CD4-positive, alpha-beta T cell treated with Interleukin-2 at 100 ng/mL for 4 hours (primary cell): ENCODE results near the gene CEP57L1.
"Not testable (repeated sequence)": the region's sequence is repeated elsewhere in the genome, so short reads cannot be mapped to it uniquely, and the experiment has no call there.

Experiments used
- DNase-seq: peaks from one replicate; pipeline ENCODE4 v3.0.0-alpha.2; 2020; ENCODE audit warnings: low spot score

CEP57L1 gene

DNA sequence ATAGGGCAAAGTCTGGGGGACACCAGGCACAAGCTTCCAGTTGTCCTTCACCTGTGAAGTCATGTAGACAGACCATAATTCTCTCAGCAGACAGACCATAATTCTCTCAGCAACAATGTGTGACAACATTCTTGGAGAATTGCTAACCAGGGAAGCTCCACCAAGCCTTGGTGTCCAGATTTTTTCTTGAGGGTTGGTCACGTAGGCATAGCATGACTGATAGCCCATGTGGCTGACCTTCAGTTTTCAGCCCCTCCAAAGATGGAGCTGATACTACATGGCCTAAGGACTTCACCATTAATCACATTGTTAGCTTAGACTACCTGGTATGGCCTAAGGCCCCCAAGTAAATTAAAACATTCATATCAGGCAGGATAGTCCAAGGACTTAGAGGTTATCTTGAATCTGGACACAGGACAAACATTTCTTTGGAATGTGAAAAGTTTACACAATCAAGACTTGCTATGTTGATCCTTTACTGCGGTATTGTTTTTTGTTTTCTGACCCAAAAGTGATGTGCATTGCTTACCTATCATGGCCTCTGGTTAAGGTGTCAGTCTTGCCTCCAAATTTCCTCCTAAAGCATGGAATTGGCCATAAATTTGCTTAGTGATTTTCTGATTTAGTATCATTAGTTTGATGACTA lies 76.9 kb downstream of the CEP57L1 start:
- DNase-seq, result no peak

DNA sequence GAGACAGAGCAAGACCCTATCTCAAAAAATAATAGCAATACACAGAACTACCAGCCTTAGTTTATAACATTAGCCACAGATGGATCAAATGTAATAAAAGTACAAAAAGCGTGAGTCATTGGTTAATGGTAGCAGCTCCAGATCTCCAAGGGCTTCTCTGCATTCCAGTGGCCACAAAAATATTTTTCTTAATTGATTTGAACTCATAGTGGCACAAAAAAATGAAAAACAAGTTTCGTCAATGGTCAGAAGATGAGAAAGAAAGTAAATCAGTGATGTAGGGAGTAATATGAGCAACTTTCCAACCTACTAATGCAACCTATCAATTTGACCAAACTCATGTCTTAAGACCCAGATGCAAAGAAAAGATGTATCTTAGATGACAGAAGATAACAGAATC lies 79.6 kb downstream of the CEP57L1 start:
- no peak for DNase-seq

DNA sequence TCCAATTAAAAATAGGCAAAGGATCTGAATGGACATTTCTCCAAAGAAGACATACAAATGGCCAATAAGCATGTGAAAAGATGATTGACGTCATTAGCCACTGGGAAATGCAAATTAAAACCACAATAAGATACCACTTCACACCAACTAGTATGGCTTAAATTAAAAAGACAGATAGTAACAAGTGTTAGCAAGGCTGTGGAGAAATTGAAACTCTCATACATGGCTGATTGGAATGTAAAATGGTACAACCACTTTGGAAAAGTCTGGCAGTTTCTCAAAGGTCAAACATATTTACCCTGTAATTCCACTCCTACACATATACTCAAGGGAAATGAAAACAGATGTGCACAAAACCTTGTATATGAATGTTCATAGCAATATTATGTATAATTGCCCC lies 83.6 kb downstream of the CEP57L1 start:
- DNase-seq, result no peak

DNA sequence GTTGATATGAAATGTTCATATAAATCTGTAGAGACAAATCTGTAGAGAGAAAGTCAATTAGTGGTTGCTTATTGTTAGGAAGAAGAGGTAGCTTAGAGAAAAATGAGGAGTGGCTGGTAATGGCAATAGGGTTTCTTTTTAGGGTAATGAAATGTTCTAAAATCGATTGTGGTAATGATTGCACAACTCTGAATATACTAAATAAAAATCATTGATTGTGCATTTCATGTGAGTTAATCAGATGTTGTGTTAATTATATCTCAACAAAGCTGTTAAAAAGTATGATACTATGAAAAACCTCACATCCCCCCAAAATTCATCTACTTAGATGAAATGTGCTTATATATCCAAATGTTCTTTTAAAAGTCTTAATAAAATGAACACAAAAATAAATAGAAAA lies 84.2 kb downstream of the CEP57L1 start:
- DNase-seq, result no peak

DNA sequence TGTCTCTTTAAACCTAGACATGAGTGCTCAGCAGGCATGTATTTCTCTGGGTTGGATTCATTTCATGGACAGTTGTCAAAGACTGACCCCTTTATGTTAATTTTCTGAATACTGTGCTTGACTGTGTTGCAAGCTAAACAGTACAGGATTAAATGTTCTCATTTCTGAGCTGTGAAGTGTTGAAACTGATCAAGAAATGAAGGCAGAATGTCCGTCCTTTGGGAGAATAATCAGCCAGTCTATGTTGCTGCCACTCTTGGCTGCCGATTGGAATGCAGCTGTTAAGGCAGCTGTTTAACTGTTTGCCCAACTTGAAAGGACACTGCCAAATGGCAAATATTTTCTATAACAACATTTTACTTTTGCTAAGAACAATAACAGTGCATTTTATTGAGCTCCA lies 87.3 kb downstream of the CEP57L1 start:
- DNase-seq, result no peak

DNA sequence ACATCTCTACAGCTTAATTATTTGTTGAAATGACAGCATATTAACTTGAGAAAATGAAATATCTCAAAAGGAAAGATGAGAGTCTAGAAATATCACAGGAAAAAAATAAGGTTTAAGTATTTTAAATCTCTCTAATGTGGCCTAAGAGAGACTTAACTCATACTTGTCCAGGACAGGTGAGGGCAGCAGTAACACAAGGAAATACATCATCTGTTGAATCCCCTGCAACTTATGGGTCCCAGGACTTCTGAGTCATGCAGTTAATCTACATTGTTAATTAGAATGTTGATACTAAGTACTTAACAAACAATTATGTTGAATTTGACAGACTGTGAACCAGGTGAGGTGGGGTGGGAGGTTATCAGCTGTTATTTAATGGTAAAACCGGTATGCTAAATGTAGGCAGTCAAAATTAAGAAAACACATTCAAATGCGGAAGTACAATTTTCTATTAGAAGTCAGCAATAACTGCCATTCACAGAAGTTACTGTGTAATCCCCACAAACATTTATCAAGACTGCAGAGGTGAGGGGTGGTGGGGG lies 87.9 kb downstream of the CEP57L1 start:
- no peak for DNase-seq

DNA sequence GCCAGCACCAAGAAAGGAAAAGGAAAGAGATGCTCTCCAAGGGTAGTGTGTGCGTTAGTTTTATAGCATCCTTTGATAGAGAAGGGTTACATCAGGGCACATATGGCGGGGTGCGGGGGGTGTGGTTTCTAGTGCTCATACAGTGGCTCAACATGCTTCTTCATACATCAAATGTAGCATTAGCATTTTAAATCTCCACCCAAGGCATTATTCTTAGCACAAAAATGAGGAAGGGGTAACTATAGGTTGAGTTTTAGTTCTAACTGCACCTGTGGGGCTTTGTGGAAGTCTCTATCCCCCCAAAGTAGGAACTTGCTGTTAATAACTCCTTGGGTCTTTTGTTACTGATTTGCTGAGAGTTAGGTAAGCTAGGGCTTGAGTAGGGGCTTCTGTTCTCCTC lies 89.3 kb downstream of the CEP57L1 start:
- no peak for DNase-seq

DNA sequence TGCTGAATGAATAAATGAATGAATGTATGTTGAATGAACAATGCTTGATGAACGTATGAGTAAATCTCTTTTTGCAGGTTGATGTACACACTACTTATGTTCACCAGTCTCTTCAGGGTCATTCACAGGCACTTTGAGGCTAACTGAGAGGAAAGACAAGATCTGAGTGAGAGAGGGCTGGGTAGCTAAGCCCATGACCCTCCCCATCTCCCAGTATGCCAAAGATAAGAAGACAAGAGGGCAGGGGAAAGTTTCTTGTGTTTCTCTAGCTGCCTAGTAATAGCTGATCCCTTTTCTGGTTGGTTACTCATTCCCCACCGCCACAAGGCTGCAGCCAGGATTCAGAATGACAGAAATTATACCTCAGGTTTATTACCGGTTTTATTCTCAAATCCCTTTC lies 90.7 kb downstream of the CEP57L1 start:
- no peak for DNase-seq

DNA sequence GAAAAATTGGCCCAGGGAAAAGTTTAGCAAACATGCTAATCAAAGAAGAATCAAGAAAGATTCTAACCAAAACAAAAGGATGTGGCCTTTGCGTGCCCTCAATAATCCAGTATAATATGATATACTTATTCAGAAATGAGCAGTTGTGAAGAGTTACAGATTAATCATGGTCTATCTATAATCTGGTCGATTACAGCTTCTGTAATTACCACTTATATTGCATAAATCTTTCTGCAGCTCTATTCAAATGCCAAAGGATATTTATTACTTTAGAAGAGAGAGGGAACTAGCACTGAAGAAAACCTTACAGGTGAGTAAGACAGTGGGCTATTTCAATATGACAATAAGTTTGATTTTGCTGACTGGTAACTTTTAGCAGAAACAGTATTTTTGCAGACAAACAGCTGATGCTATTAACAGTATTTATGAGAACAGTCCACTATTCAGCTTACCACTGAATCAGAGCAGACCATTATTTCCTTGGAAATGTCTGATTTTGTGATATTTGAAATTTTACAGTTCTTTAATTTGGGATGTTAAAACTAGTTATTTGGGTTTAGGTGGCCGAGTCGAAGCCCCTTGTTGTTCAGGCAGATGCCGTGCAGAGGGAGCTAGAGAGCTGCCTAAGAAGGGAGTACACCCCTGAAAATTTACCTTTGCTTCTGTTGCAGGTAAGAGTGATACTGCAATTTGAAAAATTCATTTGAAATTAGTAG lies 92.2 kb downstream of the CEP57L1 start:
- DNase-seq, result peak; percentile 71

DNA sequence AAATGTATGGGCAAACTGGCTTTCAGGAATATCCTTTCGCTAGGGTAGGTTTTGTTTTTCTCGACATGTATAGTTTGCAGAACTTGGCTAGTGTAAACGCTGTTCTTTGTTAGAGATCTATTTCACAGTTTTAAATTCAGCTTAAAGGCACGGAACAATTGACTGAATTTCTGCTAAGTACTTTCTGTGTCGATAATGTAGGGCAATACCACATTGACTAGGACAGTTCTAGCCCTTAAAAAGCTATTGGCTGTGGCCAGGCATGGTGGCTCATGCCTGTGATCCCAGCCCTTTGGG lies 92.8 kb downstream of the CEP57L1 start:
- no peak for DNase-seq

DNA sequence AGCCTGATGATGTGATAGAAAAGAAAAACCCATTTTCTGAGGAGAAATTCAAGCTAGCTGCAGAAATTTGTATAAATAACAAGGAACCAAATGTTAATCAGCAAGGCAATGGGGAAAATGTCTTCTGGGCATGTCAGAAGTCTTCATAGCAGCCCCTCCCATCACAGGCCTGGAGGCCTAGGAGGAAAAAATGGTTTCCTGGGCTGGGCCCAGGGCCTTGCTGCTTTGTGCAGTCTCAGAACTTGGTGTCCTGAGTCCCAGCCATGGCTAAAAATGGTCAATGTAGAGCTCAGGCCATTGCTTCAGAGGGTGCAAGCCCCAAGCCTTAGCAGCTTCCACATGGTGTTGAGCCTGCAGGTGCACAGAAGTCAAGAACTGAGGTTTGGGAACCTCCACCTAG lies 96.1 kb downstream of the CEP57L1 start:
- not testable (repeated sequence) for DNase-seq

DNA sequence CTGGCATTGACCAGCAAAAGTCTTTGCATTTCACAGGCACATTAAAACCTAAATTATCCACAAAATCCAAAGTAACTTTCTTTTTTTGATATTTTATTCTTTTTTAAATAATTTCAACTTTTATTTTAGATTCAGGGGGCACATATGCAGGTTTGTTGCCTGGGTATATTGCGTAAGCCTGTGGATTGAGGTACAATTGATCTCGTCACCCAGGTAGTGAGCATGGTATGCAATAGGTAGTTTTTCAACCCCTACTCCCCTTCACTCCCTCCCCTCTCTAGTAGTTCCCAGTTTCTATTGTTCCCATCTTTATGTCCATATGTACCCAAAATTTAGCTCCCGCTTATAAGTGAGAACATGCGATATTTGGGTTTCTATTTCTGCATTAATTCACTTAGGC lies 97.6 kb downstream of the CEP57L1 start:
- DNase-seq, result no peak

DNA sequence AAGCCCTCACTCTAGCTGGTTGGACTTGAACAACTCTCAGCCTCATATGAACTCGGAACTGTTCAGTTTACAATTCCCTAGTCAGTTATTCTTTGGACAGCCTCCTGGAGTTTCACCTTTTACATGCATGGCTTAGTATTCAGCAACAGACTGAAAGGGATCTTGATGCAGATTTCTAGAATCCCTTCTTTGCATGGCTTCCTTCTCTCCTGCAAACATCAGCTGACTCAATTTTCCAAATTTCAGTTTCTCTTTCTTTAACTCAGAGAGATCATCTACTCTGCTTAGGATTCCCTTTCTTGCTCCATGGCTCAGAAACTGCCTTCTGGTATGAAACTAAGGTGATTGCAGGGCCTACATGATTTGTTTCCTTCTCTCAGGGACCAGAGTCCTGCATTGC lies 99.6 kb downstream of the CEP57L1 start:
- DNase-seq, result no peak

DNA sequence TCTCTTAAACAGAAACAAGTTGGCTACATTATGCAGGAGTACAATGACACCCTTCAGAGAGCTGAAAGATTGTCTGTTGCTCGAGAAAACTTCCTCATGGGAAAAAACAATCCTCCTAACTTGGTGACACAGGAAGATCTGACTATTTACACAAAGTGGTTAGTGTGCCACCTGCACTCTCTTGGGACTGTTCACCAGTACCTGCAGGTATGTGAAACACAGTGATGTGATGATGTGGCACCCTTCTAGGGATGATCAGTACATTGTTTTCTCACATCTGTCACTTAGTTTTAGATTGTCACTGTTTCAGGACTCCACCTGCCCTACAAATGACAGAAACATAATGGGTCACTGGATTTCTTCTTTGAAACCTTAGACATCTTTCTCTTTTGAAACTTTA lies 101.8 kb downstream of the CEP57L1 start:
- no peak for DNase-seq

DNA sequence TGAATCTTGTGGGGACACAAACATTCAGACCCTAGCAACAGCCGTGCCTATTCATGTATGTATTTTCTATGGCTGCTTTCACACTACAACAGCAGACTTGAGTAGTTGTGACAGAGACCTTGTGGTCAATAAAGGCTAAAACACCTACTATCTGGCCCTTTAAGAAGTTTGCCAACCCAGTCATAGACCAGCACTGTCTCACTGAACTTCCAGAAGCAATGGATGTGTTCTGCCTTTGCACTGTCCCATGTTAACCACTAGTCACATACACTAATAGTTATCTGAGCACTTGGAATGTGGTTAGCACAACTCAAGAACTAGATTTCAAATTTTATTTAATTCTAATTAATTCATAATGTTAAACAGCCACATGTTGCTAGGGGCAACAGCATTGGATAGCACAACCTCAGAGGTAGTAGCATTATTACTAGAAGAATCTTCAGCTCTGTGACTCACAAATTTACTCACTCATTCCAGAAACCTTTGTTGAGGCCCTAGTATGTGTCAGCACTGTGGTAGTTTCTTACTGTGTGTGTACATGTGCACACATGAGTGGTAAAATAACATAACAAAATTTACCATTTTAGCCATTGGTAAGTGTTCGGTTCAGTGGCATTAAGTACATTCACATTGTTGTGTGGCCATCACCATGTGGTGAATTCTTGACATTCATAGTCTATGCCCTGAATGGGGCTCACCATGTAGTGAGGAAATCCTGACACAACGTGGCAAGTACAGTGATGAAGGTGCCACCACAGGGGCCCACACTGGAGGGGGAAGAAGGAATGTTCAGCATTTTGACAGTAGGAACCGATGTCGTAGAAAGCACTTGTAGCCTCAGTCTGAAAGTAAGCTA lies 107.3 kb downstream of the CEP57L1 start:
- no peak for DNase-seq

DNA sequence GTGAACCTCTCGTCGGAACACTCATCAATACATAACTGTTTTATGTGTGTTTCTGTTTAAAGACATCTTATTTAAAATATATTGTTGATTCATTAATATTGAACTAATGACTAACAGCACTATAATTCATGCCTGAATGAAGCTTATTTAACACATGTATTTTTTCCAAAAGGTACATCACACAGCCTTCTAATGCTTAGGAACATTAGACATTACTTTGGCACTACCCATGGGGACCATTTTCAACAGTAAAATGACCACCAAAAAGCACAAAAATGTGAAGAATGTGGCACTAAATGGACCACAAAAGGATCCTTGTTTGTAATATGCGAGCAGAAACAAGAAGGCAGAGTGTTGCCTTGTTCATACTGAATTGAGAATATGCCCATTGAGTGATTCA lies 109.2 kb downstream of the CEP57L1 start:
- no peak for DNase-seq

DNA sequence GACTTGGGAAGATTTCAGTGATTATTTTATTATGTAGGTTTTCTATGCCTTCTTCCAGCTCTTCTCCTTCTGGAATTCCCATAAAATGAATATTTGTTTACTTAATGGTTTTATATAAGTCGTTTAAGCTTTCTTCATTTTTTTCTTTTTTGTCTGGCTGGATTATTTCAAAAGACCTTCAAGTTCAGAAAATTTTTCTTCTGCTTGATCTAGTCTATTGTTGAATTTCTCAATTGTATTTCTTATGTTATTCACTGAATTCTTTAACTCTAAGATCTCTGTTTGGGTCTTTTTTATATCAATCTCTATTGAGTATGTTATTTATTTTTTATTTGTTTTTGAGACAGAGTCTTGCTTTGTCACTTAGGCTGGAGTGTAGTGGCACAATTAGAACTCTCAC lies 117.4 kb downstream of the CEP57L1 start:
- DNase-seq, result no peak
